Panc1 (cell line): ENCODE data around the gene UNC5CL. TPM values are rescaled to one million over a fixed set of nuclear protein-coding genes. Genes with fewer than 3 reads are reported as not detected.

Source experiments
- ATAC-seq: fragments of 200-7000 bp; cut with Tn5 transposase; 2 replicates; pipeline ENCODE4 v1.9.1; 2020; ENCODE audit warnings: mild to moderate bottlenecking, moderate library complexity
- BruUV-seq: library from RNA; stranded (reverse); fragments of 400-500 nt; replicated peaks from 2 replicates; lab custom pipeline; 2021; lab: Mats Ljungman, UMichigan
- CTCF ChIA-PET: fragments of 300-600 bp; sonication (Branson Sonifier 250); formaldehyde crosslinking; loops from one replicate; lab custom pipeline; 2022; ENCODE audit warnings: antibody characterized with exemption; lab: Charles Lee
- POLR2A ChIA-PET: fragments of 300-600 bp; sonication (Branson Sonifier 250); formaldehyde crosslinking; loops from one replicate; lab custom pipeline; 2022; ENCODE audit warnings: antibody characterized with exemption; lab: Charles Lee
- DNase-seq: peaks from one replicate; pipeline ENCODE4 v3.0.0-alpha.2; 2010; ENCODE audit warnings: low read depth, low spot score
- H3K27ac ChIP-seq: 2 replicates; pipeline ENCODE4 v1.5.1; 2011; ENCODE audit warnings: mild to moderate bottlenecking, low read length, inconsistent platforms
- H3K27me3 ChIP-seq: fragments of 200-500 bp; sonication (Bioruptor generic); 2 replicates; pipeline ENCODE4 v1.6.0; 2014; ENCODE audit warnings: low read length, inconsistent platforms; ENCODE audit not compliant: control insufficient read depth, insufficient read depth
- H3K36me3 ChIP-seq: fragments of 200-500 bp; sonication (Bioruptor generic); 2 replicates; pipeline ENCODE4 v1.5.1; 2014; ENCODE audit warnings: inconsistent platforms, mild to moderate bottlenecking, low read length, moderate library complexity; ENCODE audit not compliant: control insufficient read depth, insufficient read depth
- H3K4me1 ChIP-seq: 2 replicates; pipeline ENCODE4 v1.5.1; 2011; ENCODE audit warnings: inconsistent platforms, mild to moderate bottlenecking, low read length, moderate library complexity; ENCODE audit not compliant: control insufficient read depth, insufficient read depth
- H3K4me3 ChIP-seq, 2 experiments: 2 replicates each; pipeline ENCODE4 v1.5.1; 2011 to 2012; ENCODE audit warnings: low read depth in 2 of 2, low read length in 2 of 2, mild to moderate bottlenecking in 2 of 2, inconsistent platforms in 1 of 2, moderate library complexity in 1 of 2
- H3K9me3 ChIP-seq: fragments of 200-500 bp; sonication (Bioruptor generic); 2 replicates; pipeline ENCODE4 v1.5.1; 2014; ENCODE audit warnings: low read depth, mild to moderate bottlenecking, inconsistent platforms, low read length, moderate library complexity; ENCODE audit not compliant: control insufficient read depth, insufficient read depth
- CTCF ChIP-seq: fragments of 450-650 bp; IDR thresholded peaks from 2 replicates; pipeline ENCODE4 v1.5.1; 2017; ENCODE audit warnings: mild to moderate bottlenecking
- POLR2AphosphoS5 ChIP-seq: IDR thresholded peaks from 2 replicates; pipeline ENCODE4 v1.6.1; 2012; ENCODE audit warnings: mild to moderate bottlenecking, low read depth, low read length, moderate library complexity
- REST ChIP-seq, 2 experiments: IDR thresholded peaks; 2 replicates each; pipeline ENCODE4 v1.6.1; 2011 to 2012; ENCODE audit warnings: low read depth in 2 of 2, control low read depth in 1 of 2, low read length in 1 of 2, mild to moderate bottlenecking in 1 of 2, moderate library complexity in 1 of 2; ENCODE audit not compliant: insufficient read depth in 1 of 2
- SIN3A ChIP-seq: IDR thresholded peaks from 2 replicates; pipeline ENCODE4 v1.6.1; 2012; ENCODE audit warnings: low read depth, mild to moderate bottlenecking, low read length, moderate library complexity, borderline replicate concordance; ENCODE audit not compliant: insufficient read depth
- TCF7L2 ChIP-seq: IDR thresholded peaks from 2 replicates; pipeline ENCODE4 v1.6.1; 2011; ENCODE audit warnings: mild to moderate bottlenecking, low read depth, low read length, inconsistent platforms
- in situ Hi-C: cut with HindIII; loops from 2 replicates; pipeline ENCODE4 v1.10.0; 2016; ENCODE audit warnings: low sequenced_read_pairs, low pct_unique_long_range_greater_than_20kb
- intact Hi-C: fragments of 100-400 bp; cut with micrococcal nuclease; formaldehyde crosslinking; loops from one replicate; pipeline ENCODE4 v1.10.0; 2022; ENCODE audit not compliant: unreplicated experiment
- total RNA-seq: library from RNA; stranded (reverse); gene quantifications from one replicate; pipeline ENCODE4 v1.2.1, GENCODE V29; 2021; ENCODE audit not compliant: unreplicated experiment

UNC5CL gene
- total RNA-seq, 1 experiment from 2014 or later = 0.36 TPM

- ATAC-seq = peak; percentile 27
- no TSS peak for BruUV-seq
- peak overlapping the region; percentile 91 for H3K27ac ChIP-seq
- no peak overlapping the region; a peak in 1 of 4 replicates for H3K4me3 ChIP-seq
- H3K4me1 ChIP-seq = peaks cover 19% of the 10 kb centered on the region
- H3K27me3 ChIP-seq = no peaks in the 10 kb centered on the region
- intact Hi-C loops = no loop called here
- ChIA-PET CTCF (interaction anchor here (1.0 kb wide), 1 partner anchor 19 kb away, joined by 4 read pairs; no protein-coding TSS in a partner anchor), POLR2A (interaction anchor here (0.7 kb wide), 1 partner anchor 72 kb away, joined by 3 read pairs; no protein-coding TSS in a partner anchor)
- TF ChIP-seq TCF7L2 (no peak), SIN3A (no peak), REST (IDR thresholded peaks at IDR 0.05; ENCODE audit: insufficient read depth in 1 of 2, low read depth in 2 of 2, low read length in 1 of 2) (no peak), POLR2AphosphoS5 (no peak), CTCF (no peak)
- in situ Hi-C loops = no loop called here
- no peak for DNase-seq
- H3K9me3 ChIP-seq = no peaks in the 10 kb centered on the region
- no peaks in the 10 kb centered on the region for H3K36me3 ChIP-seq
Observed at GRCh38 chr6:41028561-41029412, 10.2 kb downstream of the UNC5CL start.

GRCh38 chr6:41027799-41028560 lies 11.0 kb downstream of the UNC5CL start:
- no peaks in the 10 kb centered on the region for H3K9me3 ChIP-seq
- H3K27ac ChIP-seq = peak overlapping the region; percentile 91
- ChIA-PET POLR2A (interaction anchor here (0.7 kb wide), 1 partner anchor 71 kb away, joined by 3 read pairs; no protein-coding TSS in a partner anchor), CTCF (interaction anchor here (0.7 to 1.1 kb wide), 4 partner anchors 19 to 131 kb away, joined by 3 to 4 read pairs (median 4); no protein-coding TSS in a partner anchor)
- no peak for DNase-seq
- H3K27me3 ChIP-seq = no peaks in the 10 kb centered on the region
- peak overlapping the region; percentile 14 to 55; a peak in 3 of 4 replicates for H3K4me3 ChIP-seq
- in situ Hi-C loops (no loop called here), intact Hi-C loops (loop anchor here (1.0 kb wide), 1 partner anchor 133 kb away; no protein-coding TSS in a partner anchor)
- peak; percentile 97 for TF ChIP-seq CTCF
- TF ChIP-seq TCF7L2 = no peak
- peak; percentile 93 for ATAC-seq
- no TSS peak for BruUV-seq
- H3K4me1 ChIP-seq = peaks cover 20% of the 10 kb centered on the region
- no peaks in the 10 kb centered on the region for H3K36me3 ChIP-seq
